LNCAP (cell line): Measurements from ENCODE around the gene CD300C.

ENCODE experiments used
- TF ChIP-seq, protein P1 (sequence below): fragments of 450-650 bp; IDR thresholded peaks from 2 replicates; pipeline ENCODE4 v1.5.1; 2017; ENCODE audit warnings: mild to moderate bottlenecking

The CD300C gene

DNA sequence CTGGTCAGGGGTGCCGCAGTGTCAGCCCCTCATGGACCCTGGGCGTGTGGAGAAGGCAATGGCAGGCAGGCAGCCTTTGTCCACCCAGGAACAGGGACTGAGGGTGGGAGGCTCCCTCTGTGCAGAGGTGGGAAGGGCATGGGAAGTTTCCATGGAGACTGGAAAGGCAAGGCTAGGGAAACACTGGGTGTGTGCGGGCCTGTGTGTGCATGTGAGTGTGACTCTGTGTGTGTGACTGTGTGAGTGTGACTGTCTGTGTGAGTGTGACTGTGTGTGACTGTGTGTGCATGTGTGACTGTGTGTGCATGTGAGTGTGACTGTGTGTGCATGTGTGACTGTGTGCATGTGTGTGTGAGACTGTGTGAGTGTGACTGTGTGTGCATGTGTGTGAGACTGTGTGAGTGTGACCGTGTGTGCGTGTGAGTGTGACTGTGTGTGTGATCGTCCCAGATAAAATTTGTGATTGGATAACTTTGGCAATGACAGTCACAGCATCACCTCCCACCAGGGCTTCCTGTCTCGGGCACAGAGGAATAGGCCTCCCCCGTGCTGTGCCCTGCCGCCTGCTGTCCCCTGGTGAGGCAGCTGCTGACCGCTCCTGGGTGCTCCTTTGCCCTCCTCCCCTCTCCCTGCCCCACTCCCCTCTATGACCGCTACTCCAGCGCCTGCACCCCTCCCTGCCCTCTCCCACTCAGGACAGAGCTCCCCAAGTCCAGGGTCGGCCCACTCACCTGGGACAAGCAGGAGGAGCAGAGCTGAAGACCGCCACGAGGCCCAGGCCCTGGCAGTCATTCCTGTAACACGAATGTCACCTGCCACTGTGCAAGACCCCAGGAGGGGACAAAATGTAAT lies 698 bp downstream of the CD300C start:
- TF ChIP-seq, protein P1, sequence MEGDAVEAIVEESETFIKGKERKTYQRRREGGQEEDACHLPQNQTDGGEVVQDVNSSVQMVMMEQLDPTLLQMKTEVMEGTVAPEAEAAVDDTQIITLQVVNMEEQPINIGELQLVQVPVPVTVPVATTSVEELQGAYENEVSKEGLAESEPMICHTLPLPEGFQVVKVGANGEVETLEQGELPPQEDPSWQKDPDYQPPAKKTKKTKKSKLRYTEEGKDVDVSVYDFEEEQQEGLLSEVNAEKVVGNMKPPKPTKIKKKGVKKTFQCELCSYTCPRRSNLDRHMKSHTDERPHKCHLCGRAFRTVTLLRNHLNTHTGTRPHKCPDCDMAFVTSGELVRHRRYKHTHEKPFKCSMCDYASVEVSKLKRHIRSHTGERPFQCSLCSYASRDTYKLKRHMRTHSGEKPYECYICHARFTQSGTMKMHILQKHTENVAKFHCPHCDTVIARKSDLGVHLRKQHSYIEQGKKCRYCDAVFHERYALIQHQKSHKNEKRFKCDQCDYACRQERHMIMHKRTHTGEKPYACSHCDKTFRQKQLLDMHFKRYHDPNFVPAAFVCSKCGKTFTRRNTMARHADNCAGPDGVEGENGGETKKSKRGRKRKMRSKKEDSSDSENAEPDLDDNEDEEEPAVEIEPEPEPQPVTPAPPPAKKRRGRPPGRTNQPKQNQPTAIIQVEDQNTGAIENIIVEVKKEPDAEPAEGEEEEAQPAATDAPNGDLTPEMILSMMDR = no peak

DNA sequence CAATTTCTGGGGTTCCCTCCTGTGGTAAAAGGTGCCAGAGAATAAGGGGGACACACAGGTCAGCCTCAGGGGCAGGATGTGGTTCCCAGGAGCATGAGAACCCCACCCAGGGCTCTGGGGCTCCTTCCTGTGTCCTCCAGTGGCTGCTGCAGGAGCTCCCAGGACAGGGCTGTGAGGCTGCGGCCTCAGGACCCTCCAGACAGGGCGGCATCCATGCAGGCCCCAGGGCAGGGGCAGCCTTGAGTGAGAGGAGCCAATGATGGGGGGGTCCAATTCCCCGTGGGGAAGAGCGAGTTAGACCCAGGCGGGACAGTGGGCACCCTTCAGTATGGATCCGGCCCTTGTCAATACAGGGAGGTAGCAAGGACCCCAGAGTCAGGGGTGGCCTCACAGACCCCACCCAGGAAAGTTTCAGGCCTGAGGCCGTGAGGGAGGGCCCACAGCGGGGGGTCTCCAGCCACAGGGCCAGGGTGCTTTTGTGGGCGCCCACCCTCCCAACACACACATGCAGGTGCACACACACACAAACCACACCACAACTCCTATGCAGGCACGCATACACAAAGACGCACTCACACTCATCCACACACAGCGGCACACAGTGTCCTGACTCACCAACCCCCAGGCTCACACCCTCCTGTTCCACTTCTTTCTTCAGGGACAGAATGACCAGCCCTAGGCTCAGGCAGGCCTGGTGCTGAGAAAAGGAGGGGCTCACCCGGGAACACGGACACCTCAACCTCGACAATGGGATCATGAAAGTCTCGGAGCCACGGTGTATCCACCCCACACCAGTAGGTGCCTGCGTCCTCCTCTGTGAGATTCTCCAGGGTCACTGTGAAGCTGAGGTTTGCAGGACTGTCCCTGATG lies 1.8 kb downstream of the CD300C start:
- TF ChIP-seq, protein P1 = no peak

DNA sequence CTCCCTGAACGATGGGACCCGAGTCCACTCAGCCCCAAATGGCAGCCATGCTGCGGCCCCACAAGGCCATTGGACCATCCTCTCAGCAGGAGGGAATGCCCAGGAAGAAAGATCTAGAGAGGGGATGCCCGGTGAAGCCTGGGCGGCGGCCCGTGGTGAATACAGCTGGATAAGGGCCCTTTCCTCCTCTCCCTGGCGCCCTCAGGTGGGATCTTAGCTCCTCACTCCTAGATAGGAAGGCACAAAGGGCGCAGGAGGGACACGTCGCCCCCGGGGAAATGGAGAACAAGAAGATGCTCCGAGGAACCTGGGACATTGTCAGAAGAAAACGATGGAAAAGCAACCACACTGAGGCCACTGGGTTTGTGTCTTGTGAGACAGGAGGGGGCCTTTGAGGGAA lies 2.5 kb downstream of the CD300C start:
- TF ChIP-seq, protein P1 = no peak

DNA sequence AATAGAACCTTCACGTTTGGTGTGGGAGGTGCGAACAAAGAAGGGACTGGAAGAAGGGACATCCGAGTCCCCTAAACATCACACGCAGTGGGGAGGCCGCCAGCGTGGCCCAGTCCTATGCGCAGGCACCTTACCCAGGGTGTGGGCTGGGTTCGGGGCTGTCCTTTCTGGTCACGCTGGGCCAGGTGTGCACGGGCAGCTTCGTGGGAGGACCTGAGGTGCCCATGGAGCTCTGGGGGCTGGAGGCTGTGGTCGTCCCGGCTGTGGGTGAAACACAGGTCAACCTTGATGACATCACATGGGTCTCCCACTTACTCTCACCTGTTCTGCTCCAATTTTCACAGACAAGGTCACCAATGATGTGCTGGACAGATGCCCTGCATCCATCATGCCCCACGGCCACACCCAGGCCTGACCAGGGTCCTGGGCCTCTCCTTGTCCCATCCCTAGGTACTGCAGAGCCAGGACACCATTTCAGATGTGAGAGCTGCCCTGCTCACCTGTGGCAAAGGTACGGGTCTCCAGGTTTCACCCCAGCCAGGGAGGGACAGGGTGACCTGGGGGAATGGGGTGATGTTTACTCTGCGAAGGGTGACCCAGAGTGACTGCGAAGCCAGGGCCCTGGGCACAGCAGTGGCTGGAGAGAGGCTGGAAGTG lies 3.1 kb downstream of the CD300C start:
- TF ChIP-seq, protein P1 = no peak

DNA sequence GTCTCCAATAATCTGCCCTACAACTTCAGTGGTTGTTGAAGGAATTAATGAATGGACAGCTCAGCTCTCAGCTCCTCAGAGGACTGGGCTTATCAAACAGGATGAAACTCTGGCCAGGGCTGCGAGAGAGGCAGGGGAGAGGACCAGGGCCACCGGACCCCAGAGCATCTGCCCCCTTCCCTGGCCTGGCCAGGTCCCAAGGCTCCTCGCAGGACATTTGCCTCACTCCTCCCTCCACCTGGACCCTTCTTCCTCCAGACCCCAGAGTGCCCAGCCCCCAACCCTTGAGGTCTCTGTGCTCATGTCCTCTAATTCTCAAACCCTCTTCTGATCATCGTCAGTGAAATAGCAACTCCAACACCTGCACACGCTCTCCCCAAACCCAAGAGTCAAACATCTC lies 3.7 kb downstream of the CD300C start:
- TF ChIP-seq, protein P1 = no peak

DNA sequence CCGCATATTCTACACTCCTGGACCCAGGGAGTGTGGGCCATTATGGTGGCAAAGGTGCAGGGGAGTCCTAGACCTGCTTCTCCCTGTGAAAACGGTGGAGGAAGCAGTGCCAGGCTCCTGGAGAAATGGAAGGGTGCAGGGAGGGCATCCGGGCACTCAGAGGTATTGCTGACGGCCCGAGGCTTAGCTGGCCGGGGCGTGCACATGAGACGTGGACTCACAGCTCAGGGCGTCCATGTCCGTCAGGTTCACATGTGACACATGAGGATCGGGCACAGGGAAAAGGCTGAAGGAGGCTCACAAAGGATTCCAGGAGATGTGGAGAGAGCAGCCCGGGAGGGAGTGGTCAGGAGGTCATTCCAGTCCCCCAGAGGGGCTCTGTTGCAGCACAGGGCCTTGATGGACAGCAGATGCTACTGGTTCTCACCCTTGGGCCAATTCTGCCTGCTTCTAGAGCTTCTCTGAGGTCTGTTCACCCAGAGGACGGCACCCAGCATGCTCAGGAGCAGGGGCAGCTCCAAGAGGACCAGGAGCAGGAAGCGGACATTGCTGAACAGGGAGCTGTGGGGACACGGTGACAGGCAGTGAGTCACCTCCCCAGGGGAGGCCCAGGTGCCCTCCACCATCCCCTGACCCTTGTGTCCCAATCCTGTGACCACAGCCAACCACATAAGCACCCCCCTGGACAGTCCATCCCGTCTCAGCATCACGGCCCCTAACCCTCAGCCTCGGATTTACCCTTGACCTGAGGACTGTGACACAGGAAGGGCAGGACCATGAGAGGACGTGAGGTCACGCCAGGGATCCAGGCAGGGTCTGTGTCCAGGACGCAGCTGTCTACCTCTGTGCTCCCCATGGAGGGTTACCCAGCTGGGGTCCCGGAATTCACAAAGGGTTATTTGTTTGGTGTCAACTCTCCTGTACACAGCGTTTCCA lies 4.5 kb downstream of the CD300C start:
- TF ChIP-seq, protein P1 = no peak
